ENCODE data around the gene ALDH1L2.
A peak's percentile ranks its signal among the peaks of the same experiment; 100 is the strongest.
"Not testable (repeated sequence)": the region's sequence is repeated elsewhere in the genome, so short reads cannot be mapped to it uniquely, and the experiment has no call there.

Gene ALDH1L2

DNA sequence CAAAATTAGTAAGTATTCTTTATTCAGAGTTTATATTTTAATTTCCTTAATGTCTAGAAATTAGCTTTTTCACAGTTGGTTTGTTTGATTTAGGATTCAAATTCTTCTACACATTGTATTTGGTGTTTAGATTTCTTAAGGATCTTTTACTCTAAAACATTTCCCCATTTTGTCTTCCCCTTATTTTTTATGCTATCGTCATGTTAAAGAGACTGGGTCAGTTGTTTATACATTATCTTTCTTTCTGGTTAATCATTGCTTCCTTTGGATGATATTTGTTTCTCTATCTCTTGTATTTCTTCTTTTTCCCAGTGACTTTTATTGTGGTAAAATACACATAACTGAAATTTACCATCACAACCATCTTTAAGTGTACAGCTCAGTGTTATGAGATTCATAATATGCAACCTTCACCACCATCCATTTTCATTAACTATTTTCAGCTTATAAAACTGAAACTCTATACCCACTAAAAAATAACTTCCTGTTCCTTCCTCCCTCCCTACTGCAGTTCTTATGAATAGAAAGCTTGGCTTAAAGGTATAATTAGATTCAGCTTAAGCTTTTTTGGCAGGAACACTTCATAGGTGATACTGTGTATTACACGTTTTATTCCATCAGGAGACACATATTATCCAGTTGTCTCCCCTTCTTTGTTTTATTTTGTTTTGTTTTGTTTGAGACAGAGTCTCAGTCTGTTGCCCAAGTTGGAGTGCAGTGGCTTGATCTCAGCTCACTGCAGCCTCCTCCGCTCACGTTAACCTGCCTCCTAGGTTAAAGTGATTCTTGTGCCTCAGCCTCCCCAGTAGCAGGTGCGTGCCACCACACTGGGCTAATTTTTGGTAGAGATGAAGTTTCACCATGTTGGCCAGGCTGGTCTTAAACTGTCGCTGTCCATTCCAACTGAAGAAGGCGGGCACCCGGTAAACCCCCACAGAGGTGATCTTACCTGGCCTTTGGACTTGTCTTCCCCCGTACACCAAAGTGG, 53.1 kb downstream of the ALDH1L2 start:
- DNase-seq: no peak

DNA sequence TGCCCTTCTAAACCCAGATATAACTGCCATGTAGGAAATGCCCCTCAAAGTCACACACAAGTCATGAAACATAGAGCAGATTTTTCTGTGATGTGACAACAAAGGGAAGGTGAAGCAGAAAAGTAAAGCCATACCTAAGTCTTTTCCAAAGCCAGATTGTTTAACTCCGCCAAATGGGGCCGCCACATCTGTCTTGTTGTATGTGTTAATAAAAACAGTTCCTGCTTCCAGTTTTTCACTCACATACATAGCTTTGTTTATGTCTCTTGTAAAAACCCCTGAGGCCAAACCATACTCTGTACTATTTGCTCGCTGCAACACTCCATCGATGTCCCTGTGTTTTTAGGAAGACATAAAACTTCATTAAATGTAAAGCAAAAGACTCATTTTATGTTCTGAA, 57.8 kb downstream of the ALDH1L2 start:
- DNase-seq: no peak

DNA sequence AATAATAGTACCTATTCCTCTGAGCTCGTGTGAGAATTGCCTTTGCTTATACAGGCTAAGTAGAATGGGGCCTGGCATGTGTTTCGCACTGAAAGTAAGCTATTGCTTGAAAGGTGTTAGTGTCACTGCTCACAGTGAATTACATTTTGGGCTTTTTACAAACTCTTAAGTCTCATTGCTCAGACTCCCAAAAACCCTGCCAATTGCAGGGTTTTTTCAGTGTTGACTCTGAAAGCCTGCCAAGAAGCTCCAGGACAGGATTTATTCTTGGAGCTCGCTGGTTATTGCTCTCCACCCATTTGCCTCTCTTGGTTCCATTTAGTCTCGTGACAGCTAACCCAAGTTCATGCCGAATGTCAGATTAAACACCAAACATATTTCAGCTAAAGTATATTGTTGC, 58.4 kb downstream of the ALDH1L2 start:
- DNase-seq: peak; percentile 59

DNA sequence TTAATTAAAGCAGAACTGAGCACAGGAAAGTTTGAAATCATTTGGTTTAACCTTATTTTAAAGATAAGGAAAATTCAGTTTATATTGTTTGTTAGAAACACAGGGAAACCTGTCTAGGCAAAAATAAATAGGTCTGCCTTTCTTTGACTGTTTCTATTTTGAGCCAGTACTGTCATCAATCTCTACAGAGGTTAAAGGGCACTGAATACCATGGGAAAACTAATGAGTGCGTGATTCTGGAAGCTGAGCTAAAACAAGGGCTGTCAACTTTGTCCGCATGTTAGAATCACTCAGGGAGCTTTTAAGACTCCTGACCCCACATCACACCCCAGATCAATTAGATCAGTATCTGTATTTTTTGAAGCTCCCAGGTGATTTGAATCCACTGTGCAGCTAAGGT, 59.3 kb downstream of the ALDH1L2 start:
- DNase-seq: no peak

DNA sequence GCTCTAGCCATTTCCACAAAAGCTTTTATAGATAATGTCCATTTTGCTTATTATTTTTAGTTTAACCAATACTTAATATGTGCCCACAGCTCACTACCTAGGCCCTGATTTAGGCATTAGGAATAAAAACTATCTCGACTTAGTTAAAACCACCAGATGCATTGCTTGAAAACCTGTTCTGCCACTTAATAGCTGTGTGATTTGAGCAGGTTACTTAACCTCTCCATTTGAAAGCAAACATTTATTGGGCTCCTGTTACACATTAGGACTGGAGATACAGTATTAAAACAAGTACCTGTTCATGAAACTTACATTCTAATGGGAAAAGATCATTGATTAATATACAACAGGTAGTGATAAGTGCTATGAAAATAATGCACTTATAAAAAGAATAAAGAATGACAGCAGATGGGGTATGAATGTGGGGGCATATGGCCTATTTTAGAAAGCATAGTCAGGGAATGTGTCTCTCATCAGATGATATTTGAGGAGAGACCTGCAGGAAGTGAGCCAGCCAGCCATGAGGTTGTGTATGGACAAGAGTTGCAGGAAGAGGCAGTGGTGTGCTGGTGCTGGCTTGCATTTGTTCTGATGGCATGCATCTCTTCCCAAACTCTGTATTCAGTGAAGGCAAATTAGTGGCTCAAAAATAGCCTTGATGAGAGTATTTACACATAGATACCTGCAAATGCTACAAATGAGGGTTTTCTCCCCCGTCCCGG, 63.9 kb downstream of the ALDH1L2 start:
- no peak for DNase-seq

DNA sequence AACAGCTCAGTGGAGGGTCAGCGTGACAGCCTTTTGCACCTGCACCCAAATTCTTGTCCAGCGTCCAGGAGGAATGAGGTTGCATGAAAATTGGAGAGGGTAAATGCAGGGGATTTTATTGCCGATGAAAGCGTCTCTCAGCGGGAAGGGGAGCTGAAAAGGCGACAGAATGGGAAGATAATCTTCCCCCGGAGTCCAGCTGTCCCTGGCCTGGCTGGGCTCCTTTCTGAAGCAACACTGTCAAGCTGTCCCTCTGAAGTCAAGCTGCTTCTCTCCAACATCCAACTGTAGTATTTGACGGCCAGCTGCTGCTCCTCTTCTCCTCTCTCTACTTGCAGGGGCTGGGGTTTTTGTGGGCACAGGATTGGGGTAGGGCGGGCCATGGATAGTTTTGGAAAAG, 65.5 kb downstream of the ALDH1L2 start:
- DNase-seq: no peak

GRCh38 chr12:105018012-105018411, 66.2 kb downstream of the ALDH1L2 start:
- DNase-seq: no peak

DNA sequence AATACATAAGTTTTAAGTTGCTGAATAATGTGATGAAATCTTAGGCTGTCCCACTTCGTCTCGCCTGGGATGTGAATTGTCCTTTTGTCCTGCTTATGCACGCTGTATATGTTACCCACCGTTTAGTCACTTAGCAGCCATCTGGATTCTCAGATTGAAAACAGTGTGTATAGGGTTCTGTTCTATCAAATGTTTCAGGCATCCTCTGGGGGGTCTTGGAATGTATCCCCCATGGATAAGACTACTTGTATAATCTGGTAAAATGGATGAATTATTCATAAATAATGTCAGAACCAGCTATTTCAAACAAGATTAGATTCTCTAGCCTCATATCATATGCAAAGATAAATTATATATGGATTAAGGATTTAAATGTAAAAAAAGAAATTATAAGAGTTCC, 68.7 kb downstream of the ALDH1L2 start:
- no peak for DNase-seq

- DNase-seq: no peak
Observed at GRCh38 chr12:105014603-105015002, 69.7 kb downstream of the ALDH1L2 start.

- DNase-seq: peak; percentile 41
Observed at GRCh38 chr12:105013892-105014291, 70.4 kb downstream of the ALDH1L2 start.

GRCh38 chr12:105001476-105001875, 82.8 kb downstream of the ALDH1L2 start:
- no peak for DNase-seq

GRCh38 chr12:104999347-104999685, 84.9 kb downstream of the ALDH1L2 start:
- DNase-seq: no peak

DNA sequence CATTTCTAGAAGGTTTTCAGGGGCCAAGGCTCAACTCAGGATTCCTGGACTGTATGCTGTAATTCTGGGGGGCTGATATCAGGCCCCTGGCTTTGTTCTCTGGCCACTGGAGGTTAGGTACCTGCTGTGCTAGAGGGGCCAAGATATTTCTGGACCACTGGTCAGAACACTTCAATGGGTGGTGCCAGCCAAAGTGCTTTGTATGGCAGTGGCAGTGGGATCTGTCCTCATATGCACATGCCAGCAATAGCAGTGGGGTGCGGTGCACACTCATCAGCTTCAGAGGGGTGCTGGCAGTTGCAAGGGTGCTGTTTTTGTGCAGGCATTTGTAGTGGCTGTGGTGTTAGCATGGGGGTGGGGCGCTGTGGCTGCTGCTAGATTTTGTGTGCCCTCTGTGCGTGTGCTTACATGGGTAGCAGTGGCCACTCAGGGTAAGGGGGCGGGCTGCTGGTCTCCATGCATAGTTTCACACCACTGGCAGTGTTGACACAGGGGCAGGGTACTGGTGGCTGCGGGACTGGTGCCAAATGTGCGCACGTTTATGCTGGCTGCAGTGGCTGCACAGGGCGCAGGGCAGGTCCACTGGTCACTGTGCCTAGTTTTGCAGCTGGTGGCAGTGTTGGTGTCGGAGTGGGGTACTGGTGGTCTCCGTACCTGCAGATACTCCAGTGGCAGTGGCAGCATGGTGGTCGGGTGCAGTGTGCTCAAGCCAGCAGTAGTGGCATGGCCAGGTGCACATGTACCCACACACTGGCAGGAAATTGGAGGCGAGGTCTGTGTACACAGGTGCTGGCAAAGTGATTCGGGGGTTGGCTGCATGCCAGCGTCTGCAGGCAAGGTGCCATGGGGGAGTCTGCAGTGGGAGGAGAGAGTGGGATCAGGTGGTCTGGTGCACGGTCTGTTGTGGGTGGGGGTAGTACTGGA, 85.6 kb downstream of the ALDH1L2 start:
- DNase-seq: no peak

DNA sequence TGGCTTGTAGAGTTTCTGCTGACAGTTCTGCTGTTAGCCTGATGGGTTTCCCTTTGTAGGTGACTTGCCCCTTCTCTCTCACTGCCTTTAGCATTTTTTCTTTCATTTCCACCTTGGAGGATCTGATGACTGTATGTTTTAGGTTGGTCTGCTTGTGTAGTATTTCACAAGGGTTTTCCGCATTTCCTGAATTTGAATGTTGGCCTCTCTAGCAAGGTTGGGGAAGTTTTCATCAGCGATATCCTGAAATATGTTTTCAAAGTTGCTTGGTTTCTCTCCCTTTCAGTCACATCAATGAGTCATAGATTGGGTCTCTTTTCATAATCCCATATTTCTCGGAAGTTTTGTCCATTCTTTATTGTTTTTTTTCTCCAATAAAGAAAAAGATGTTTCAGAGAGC, 86.7 kb downstream of the ALDH1L2 start:
- no peak for DNase-seq

DNA sequence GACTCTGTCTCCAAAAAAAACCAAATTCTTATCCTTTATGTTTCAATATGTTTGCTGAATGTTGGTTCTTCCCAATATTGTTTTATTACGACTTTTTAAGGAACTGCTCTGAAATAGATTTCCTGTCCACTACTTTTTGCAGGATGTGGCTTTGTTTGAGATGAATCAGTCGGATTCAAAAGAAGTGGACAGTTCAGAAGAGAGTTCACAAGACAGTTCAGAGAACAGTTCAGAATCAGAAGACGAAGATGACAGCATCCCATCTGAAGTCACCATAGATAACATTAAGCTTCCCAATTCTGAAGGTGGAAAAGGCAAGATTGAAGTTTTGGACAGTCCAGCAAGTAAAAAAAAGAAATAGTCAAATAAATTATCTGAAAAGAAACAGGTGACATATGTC, 89.9 kb downstream of the ALDH1L2 start:
- no peak for DNase-seq

DNA sequence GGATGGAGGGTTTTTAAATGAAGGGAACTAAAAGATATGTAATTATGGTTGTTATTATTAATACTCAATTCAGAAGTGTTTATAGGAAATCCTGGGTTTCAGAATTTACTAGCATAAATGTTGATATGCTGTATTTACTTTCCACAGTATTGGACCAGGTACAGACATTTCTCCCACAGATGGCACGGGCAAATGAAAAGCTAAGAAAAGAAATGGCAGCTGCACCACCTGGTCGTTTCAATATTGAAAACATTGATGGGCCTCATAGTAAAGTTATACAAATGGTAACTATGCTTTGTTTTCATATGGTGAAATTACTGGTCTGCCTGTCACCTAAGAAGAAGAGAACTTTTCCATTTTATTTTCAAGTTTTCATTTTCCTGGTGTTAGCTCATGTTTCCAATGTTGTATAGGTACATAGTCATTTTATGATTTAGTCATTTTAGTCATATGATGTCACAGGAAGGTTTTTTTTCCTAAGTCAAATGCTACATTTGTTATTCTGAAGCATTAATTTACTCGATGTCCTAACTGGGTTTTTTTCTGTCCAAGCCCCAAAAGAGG, 92.6 kb downstream of the ALDH1L2 start:
- DNase-seq: no peak

DNA sequence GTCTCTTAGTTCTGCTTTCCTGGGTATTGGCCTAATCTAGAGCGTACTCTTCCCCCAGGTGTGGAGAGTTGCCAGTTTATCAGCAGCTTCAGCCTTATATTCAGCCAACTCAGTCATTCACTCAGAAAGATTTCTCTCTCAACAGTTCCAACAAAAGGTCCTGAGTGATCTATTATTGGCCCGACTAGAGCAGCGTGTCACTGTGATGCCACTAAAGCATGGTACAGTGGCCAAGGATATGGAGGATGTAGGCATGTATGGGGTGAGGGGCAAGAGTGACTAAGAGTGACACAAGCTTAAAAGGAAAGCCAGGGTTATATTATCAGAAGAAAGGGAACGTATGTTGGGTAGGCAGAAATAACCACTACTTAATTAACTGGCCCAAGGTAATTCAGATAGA, 93.3 kb downstream of the ALDH1L2 start:
- DNase-seq: no peak

DNA sequence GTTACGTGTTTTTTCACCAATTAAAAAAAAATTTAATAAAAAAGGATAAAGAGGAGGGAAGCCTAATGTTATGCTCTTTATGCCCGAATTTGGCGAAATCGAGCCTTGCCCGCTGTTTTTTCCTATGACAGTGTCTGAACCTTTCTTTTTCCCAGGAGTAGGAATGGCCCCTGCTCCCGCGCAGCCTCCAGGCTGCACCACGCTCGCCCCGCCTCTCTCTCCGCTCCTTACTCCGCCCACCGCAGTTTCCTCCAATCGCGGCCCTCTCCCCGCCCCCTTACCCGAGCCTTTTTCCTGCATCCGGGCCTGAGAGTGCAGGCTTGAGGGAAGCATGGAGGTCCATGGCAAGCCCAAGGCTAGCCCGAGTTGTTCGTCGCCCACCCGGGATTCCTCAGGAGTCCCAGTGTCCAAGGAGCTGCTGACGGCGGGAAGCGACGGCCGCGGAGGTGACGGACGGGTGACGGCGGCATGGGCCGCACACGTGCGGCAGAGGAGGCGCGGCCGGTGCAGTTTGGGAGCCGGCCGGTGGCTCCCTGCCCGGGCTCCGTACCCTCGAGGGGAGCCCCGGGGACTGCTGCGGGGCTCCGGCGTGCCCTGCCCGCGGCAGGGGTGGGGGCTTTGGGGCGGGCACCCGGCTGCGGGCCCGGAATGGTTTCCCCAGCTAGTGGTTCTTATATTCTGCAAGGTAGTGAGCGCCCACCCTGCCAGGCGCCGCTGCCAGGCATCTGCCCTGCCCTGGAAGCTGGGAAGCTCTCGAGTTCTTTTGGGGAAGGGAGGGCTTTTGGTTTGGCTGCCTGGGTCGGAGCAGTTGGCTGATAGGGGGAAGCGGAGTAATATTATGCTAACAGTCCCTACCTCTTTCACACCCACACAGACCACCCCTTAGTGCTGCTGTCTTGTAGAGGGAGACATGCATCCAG, 98.0 kb downstream of the ALDH1L2 start, which contains the start of gene NOPCHAP1:
Gene NOPCHAP1 (plus strand): TSS at position 295 of the 920 bp plus-strand sequence. CDS start 37 bp downstream, at position 332.
- DNase-seq: peak; percentile 86

DNA sequence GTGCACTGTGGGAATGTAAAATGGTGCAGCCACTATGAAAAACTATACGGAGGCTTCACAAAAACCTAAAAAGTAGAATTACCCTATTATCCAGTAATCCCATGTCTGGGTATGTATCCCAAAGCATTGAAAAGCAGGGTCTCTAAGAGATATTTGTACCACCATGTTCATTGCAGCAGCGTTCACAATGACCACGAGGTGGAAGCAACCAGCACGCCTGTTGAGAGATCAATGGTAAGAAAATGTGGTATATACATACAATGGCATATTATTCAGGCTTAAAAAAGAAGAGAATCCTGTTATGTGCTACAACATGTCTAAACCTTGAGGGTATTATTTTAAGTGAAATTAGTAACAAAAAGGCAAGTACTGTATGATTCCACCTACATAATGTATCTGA, 99.1 kb downstream of the ALDH1L2 start:
- no peak for DNase-seq

GRCh38 chr12:104977688-104978087, 106.6 kb downstream of the ALDH1L2 start:
- not testable (repeated sequence) for DNase-seq

DNA sequence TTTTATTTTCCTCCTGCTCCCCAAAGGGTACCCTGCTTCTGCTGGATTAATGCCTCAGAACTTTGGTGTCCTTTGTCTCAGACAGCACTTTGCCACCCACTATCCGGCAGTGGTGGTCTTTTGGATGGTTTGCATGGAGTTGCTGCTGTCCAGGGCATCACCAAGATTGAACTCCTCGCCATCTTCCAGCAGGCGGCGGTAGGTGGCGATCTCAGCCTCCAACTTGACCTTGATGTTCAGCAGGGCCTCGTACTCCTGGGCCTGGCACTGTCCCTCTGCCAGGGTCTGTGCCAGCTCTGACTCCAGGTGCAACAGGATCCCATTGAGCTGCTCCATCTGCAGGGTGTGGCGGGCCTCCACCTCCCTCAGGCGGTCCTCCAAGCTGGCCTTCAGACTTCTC, 107.6 kb downstream of the ALDH1L2 start:
- no peak for DNase-seq
